ENCODE measurements around the gene MTRFR.

- TF ChIP-seq POLR2A (IDR thresholded peaks at IDR 0.05; ENCODE audit: low read depth, low read length) (no peak), POLR2AphosphoS5 (IDR thresholded peaks at IDR 0.05; ENCODE audit: low read depth, low read length) (no peak), POU2F2 (IDR thresholded peaks at IDR 0.05; ENCODE audit: low read depth, low read length) (no peak)
These were observed 28.0 kb downstream of the MTRFR start for GRCh38 chr12:123261196-123261595.
